SK-N-SH (cell line): ENCODE results near the gene DEFB114. TPM values are rescaled to one million over a fixed set of nuclear protein-coding genes. Genes with fewer than 3 reads are reported as not detected.
"Not testable (repeated sequence)": the region's sequence is repeated elsewhere in the genome, so short reads cannot be mapped to it uniquely, and the experiment has no call there.

ENCODE experiments used
- CTCF ChIA-PET: fragments of 300-600, 350-600 bp; formaldehyde crosslinking; extraction: SDS; loops from one replicate; lab custom pipeline; 2021; lab: Yijun Ruan, JAX
- POLR2A ChIA-PET: fragments of 350-600 bp; sonication (Branson Sonifier 250); formaldehyde crosslinking; extraction: SDS; loops from one replicate; lab custom pipeline; 2020; ENCODE audit warnings: antibody characterized with exemption, inconsistent platforms; lab: Yijun Ruan, JAX
- DNase-seq: peaks from one replicate; pipeline ENCODE4 v3.0.0; 2012
- H2AFZ ChIP-seq: fragments of 200-600 bp; sonication (generic); 2 replicates; pipeline ENCODE4 v1.8.1; 2016; ENCODE audit warnings: antibody characterized with exemption, mild to moderate bottlenecking, low read depth
- H3F3A ChIP-seq: fragments of 200-600 bp; sonication (generic); replicated peaks from 2 replicates; pipeline ENCODE3; 2016; ENCODE audit warnings: antibody characterized with exemption, mild to moderate bottlenecking; ENCODE audit not compliant: insufficient read depth
- H3K27ac ChIP-seq, 2 experiments: fragments of 200-500 bp in 1 of 2; fragments of 200-600 bp in 1 of 2; sonication (Bioruptor generic) in 1 of 2; sonication (generic), shearing (Covaris generic) in 1 of 2; 2 replicates each; pipeline versions ENCODE4 v1.5.1 to v1.6.1; 2014 to 2016; ENCODE audit warnings: low read depth in 2 of 2, inconsistent platforms in 1 of 2, low read length in 1 of 2, mild to moderate bottlenecking in 1 of 2, mixed read lengths in 1 of 2
- H3K27me3 ChIP-seq: fragments of 200-600 bp; sonication (generic), shearing (Covaris generic); 2 replicates; pipeline ENCODE4 v1.6.1; 2016; ENCODE audit warnings: mixed run types; ENCODE audit not compliant: insufficient read depth
- H3K36me3 ChIP-seq, 2 experiments: fragments of 200-500 bp in 1 of 2; fragments of 200-600 bp in 1 of 2; sonication (Bioruptor generic) in 1 of 2; sonication (generic) in 1 of 2; replicated peaks in 1 of 2; 2 replicates each; pipeline versions ENCODE3 to v1.5.1; 2014 to 2016; ENCODE audit warnings: low read length in 1 of 2, mild to moderate bottlenecking in 1 of 2; ENCODE audit not compliant: insufficient read depth in 2 of 2, control insufficient read depth in 1 of 2
- H3K4me1 ChIP-seq, 2 experiments: fragments of 200-500 bp in 1 of 2; fragments of 200-600 bp in 1 of 2; sonication (Bioruptor generic) in 1 of 2; sonication (generic), shearing (Covaris generic) in 1 of 2; 2 replicates each; pipeline versions ENCODE4 v1.5.1 to v1.6.1; 2014 to 2016; ENCODE audit warnings: low read depth in 1 of 2, low read length in 1 of 2, mixed run types in 1 of 2; ENCODE audit not compliant: insufficient read depth in 2 of 2, control insufficient read depth in 1 of 2
- H3K4me2 ChIP-seq: fragments of 200-600 bp; sonication (generic), shearing (Covaris generic); 2 replicates; pipeline ENCODE4 v1.6.1; 2017; ENCODE audit warnings: mixed run types
- H3K4me3 ChIP-seq, 2 experiments: fragments of 200-500 bp in 1 of 2; fragments of 200-600 bp in 1 of 2; sonication (Bioruptor generic) in 1 of 2; sonication (generic), shearing (Covaris generic) in 1 of 2; 2 replicates each; pipeline versions ENCODE4 v1.5.1 to v1.8.1; 2014 to 2016; ENCODE audit warnings: low read depth in 2 of 2, inconsistent platforms in 1 of 2, low read length in 1 of 2, mild to moderate bottlenecking in 1 of 2, mixed read lengths in 1 of 2, moderate library complexity in 1 of 2
- H3K79me2 ChIP-seq: fragments of 200-600 bp; sonication (generic); 2 replicates; pipeline ENCODE4 v1.8.1; 2017; ENCODE audit warnings: mild to moderate bottlenecking; ENCODE audit not compliant: insufficient read depth
- H3K9ac ChIP-seq: fragments of 200-600 bp; sonication (generic); 2 replicates; pipeline ENCODE4 v1.6.1; 2017; ENCODE audit warnings: mixed run types
- H3K9me2 ChIP-seq: fragments of 200-600 bp; sonication (generic); 2 replicates; pipeline ENCODE4 v1.6.1; 2017; ENCODE audit warnings: mixed run types
- H3K9me3 ChIP-seq: fragments of 200-600 bp; sonication (generic); 2 replicates; pipeline ENCODE4 v1.6.1; 2017; ENCODE audit warnings: mixed run types, mild to moderate bottlenecking, moderate library complexity
- H4K20me1 ChIP-seq: fragments of 200-600 bp; sonication (generic); 2 replicates; pipeline ENCODE4 v1.6.1; 2017; ENCODE audit warnings: mild to moderate bottlenecking, mixed run types; ENCODE audit not compliant: insufficient read depth
- ELF1 ChIP-seq: IDR thresholded peaks from 2 replicates; pipeline ENCODE4 v1.4.0; 2012
- EP300 ChIP-seq, 2 experiments: IDR thresholded peaks; 2 replicates each; pipeline versions ENCODE4 v1.4.0 to v1.6.1; 2012; ENCODE audit warnings: borderline replicate concordance in 1 of 2, low read depth in 1 of 2, low read length in 1 of 2
- FOSL2 ChIP-seq: IDR thresholded peaks from 2 replicates; pipeline ENCODE4 v1.4.0; 2012; ENCODE audit warnings: low read depth, mild to moderate bottlenecking, moderate library complexity, borderline replicate concordance
- FOXM1 ChIP-seq: IDR thresholded peaks from 2 replicates; pipeline ENCODE4 v1.4.0; 2012; ENCODE audit warnings: low read depth, mild to moderate bottlenecking
- IRF3 ChIP-seq: fragments of 150-350 bp; IDR thresholded peaks from 2 replicates; pipeline ENCODE4 v1.6.1; 2016; ENCODE audit warnings: mild to moderate bottlenecking, low read depth, low read length
- MAX ChIP-seq: IDR thresholded peaks from 2 replicates; pipeline ENCODE4 v1.4.0; 2012; ENCODE audit warnings: low read depth
- MXI1 ChIP-seq: IDR thresholded peaks from 2 replicates; pipeline ENCODE4 v1.6.1; 2012; ENCODE audit warnings: mild to moderate bottlenecking, low read depth, low read length, improper control_type of control experiment
- NFIC ChIP-seq: IDR thresholded peaks from 2 replicates; pipeline ENCODE4 v1.4.0; 2012; ENCODE audit warnings: borderline replicate concordance
- NRF1 ChIP-seq: IDR thresholded peaks from 2 replicates; pipeline ENCODE4 v1.6.1; 2012; ENCODE audit warnings: low read depth, mild to moderate bottlenecking, low read length
- PBX3 ChIP-seq: IDR thresholded peaks from 2 replicates; pipeline ENCODE4; 2012
- POLR2AphosphoS5 ChIP-seq: IDR thresholded peaks from 2 replicates; pipeline ENCODE4 v1.6.1; 2012; ENCODE audit warnings: low read depth, low read length
- RAD21 ChIP-seq: IDR thresholded peaks from 2 replicates; pipeline ENCODE4 v1.6.1; 2012; ENCODE audit warnings: mild to moderate bottlenecking, low read length
- RCOR1 ChIP-seq: fragments of 150-350 bp; IDR thresholded peaks from 2 replicates; pipeline ENCODE4 v1.6.1; 2017; ENCODE audit warnings: antibody characterized with exemption, low read length
- RXRA ChIP-seq: IDR thresholded peaks from 2 replicates; pipeline ENCODE4 v1.4.0; 2012; ENCODE audit warnings: low read depth, mild to moderate bottlenecking, borderline replicate concordance
- TAF1 ChIP-seq: IDR thresholded peaks from 2 replicates; pipeline ENCODE4 v1.6.1; 2012; ENCODE audit warnings: low read depth, mild to moderate bottlenecking, low read length, moderate library complexity, borderline replicate concordance
- ZBTB33 ChIP-seq: IDR thresholded peaks from 2 replicates; pipeline ENCODE4 v1.4.0; 2012; ENCODE audit warnings: low read depth, borderline replicate concordance
- WGBS: methylation state at CpG from one replicate; pipeline ENCODE4 v1.1.6; 2017; ENCODE audit warnings: low lambda C conversion rate; 5-methylcytosine and 5-hydroxymethylcytosine counted together
- polyA plus RNA-seq, 3 experiments: library from polyadenylated mRNA; depleted of rRNA; stranded (reverse); fragments of >200 nt; gene quantifications; 2 replicates each; pipeline ENCODE4 v1.2.3, GENCODE V29; 2012
- TF ChIP-seq, protein P1 (sequence below): IDR thresholded peaks from 2 replicates; pipeline ENCODE4 v1.4.0; 2012; ENCODE audit warnings: low read depth, borderline replicate concordance

The DEFB114 gene
- polyA plus RNA-seq, 1 of the 3 experiments (the other 2 are of a cell fraction), result not detected

DNA sequence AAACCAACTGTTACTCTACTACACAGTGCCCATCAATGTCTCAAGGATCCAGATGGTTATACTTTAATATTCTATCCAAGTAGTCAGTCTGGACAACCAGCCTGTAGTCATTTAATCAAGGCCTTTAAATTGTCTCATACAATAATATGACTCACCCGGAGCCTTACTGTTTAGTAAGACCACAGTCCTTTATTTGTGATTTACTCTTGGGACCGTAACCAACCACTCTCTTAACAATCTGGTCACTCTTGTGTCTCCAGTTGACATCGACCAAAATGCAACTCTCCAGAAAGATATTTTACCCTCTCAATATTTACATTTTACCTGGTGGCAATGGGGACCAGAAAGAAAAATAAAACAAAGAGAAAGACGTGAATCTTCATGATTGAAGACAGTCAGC lies 14.9 kb downstream of the DEFB114 start:
- Histone ChIP-seq H3K4me3 (no peak overlapping the region), H3K9me3 (no peaks in the 10 kb centered on the region), H3F3A (no peaks in the 10 kb centered on the region), H3K36me3 (no peaks in the 10 kb centered on the region), H3K4me1 (no peaks in the 10 kb centered on the region), H3K27ac (no peak overlapping the region), H3K27me3 (no peaks in the 10 kb centered on the region), H3K79me2 (no peaks in the 10 kb centered on the region), H3K9ac (no peak overlapping the region), H3K4me2 (no peak overlapping the region), H4K20me1 (no peaks in the 10 kb centered on the region), H3K9me2 (no peaks in the 10 kb centered on the region), H2AFZ (no peak overlapping the region)
- 9% methylated on average over 4 of the region's 4 CpGs for WGBS
- ChIA-PET CTCF (no interaction called here), POLR2A (no interaction called here)
- TF ChIP-seq NRF1, result no peak
- TF ChIP-seq, protein P1, sequence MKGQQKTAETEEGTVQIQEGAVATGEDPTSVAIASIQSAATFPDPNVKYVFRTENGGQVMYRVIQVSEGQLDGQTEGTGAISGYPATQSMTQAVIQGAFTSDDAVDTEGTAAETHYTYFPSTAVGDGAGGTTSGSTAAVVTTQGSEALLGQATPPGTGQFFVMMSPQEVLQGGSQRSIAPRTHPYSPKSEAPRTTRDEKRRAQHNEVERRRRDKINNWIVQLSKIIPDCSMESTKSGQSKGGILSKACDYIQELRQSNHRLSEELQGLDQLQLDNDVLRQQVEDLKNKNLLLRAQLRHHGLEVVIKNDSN, result no peak
- no peak for TF ChIP-seq ELF1
- no peak for TF ChIP-seq FOSL2
- TF ChIP-seq POLR2AphosphoS5, result no peak
- TF ChIP-seq NFIC, result no peak
- TF ChIP-seq IRF3, result no peak
- no peak for TF ChIP-seq RXRA
- no peak for TF ChIP-seq RCOR1
- TF ChIP-seq PBX3, result no peak
- TF ChIP-seq RAD21, result no peak
- TF ChIP-seq TAF1, result no peak
- no peak for TF ChIP-seq ZBTB33
- DNase-seq, result no peak

- Histone ChIP-seq H3K79me2 (no peaks in the 10 kb centered on the region), H3K36me3 (no peaks in the 10 kb centered on the region), H3K9me3 (no peaks in the 10 kb centered on the region), H3F3A (no peaks in the 10 kb centered on the region), H3K4me2 (no peak overlapping the region), H3K4me1 (no peaks in the 10 kb centered on the region), H4K20me1 (no peaks in the 10 kb centered on the region), H3K9me2 (no peaks in the 10 kb centered on the region), H3K27ac (no peak overlapping the region), H3K9ac (no peak overlapping the region), H2AFZ (no peak overlapping the region), H3K27me3 (no peaks in the 10 kb centered on the region), H3K4me3 (no peak overlapping the region)
- DNase-seq, result no peak
- no peak for TF ChIP-seq MXI1
- TF ChIP-seq FOXM1, result no peak
- no peak for TF ChIP-seq ELF1
- no peak for TF ChIP-seq EP300 (IDR thresholded peaks at IDR 0.05; ENCODE audit: borderline replicate concordance in 1 of 2, low read depth in 1 of 2, low read length in 1 of 2)
- TF ChIP-seq MAX, result no peak
- TF ChIP-seq FOSL2, result no peak
- ChIA-PET CTCF (no interaction called here), POLR2A (no interaction called here)
- WGBS, result 34% methylated on average over 2 of the region's 2 CpGs
Measured at GRCh38 chr6:49946835-49947234, 17.1 kb downstream of the DEFB114 start.

DNA sequence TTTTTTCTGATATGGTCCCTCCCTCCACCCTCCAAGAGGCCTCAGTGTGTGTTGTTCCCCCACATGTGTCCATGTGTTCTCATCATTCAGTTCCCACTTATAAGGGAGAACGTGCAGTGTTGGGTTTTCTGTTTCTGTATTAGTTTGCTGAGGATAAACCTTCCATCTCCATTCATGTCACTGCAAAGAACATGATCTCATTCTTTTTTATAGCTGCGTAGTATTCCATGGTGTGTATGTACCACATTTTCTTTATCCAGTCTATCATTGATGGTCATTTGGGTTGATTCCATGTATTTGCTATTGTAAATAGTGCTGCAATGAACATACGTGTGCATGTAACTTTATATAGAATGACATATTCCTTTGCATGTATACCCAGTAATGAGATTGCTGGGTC lies 19.9 kb downstream of the DEFB114 start:
- H3K9ac ChIP-seq, H3K4me3 ChIP-seq, H3K9me3 ChIP-seq, H3K36me3 ChIP-seq, H4K20me1 ChIP-seq, H2AFZ ChIP-seq, H3K4me2 ChIP-seq, H3K27ac ChIP-seq, DNase-seq, H3K79me2 ChIP-seq, H3K9me2 ChIP-seq, H3K27me3 ChIP-seq, H3F3A ChIP-seq, H3K4me1 ChIP-seq, POLR2A ChIA-PET: not testable (repeated sequence)
- 14% methylated on average over 3 of the region's 3 CpGs for WGBS
- CTCF ChIA-PET, result interaction anchor here (1.5 kb wide), 1 partner anchor 13 kb away, joined by 3 read pairs; no protein-coding TSS in a partner anchor
